CD4-positive, alpha-beta T cell treated with Interleukin-4 for 1 hour (primary cell): Measurements from ENCODE around the gene PBX1.

ENCODE experiments used
- DNase-seq, 2 donors: peaks; one replicate each; pipeline ENCODE4 v3.0.0-alpha.2; 2020 to 2022

The PBX1 gene

GRCh38 chr1:164790081-164790480, 231.1 kb downstream of the PBX1 start:
- no peak for DNase-seq

- no peak for DNase-seq
These were observed 233.5 kb downstream of the PBX1 start for GRCh38 chr1:164792410-164793004.

- DNase-seq = no peak
These were observed 235.4 kb downstream of the PBX1 start for GRCh38 chr1:164794356-164794755.

- DNase-seq = no peak
These were observed 237.9 kb downstream of the PBX1 start for GRCh38 chr1:164796916-164797315.

GRCh38 chr1:164801246-164801731, 242.3 kb downstream of the PBX1 start:
- DNase-seq = no peak

GRCh38 chr1:164801791-164802502, 243.0 kb downstream of the PBX1 start:
- DNase-seq = no peak

GRCh38 chr1:164802529-164803282, 243.7 kb downstream of the PBX1 start:
- DNase-seq = no peak

GRCh38 chr1:164803366-164803765, 244.4 kb downstream of the PBX1 start:
- no peak for DNase-seq

GRCh38 chr1:164804366-164804765, 245.4 kb downstream of the PBX1 start:
- no peak for DNase-seq

GRCh38 chr1:164805399-164805798, 246.4 kb downstream of the PBX1 start:
- DNase-seq = no peak

- no peak for DNase-seq
These were observed 247.5 kb downstream of the PBX1 start for GRCh38 chr1:164806531-164806930.

GRCh38 chr1:164813776-164814175, 254.8 kb downstream of the PBX1 start:
- DNase-seq = no peak

GRCh38 chr1:164821648-164822047, 262.7 kb downstream of the PBX1 start:
- DNase-seq = no peak

GRCh38 chr1:164823486-164824279, 264.7 kb downstream of the PBX1 start:
- DNase-seq = no peak

GRCh38 chr1:164824542-164824941, 265.6 kb downstream of the PBX1 start:
- no peak for DNase-seq

GRCh38 chr1:164830628-164831027, 271.6 kb downstream of the PBX1 start:
- DNase-seq = no peak

GRCh38 chr1:164834641-164835040, 275.7 kb downstream of the PBX1 start:
- no peak for DNase-seq

GRCh38 chr1:164836614-164837018, 277.6 kb downstream of the PBX1 start:
- no peak for DNase-seq

GRCh38 chr1:164838786-164839185, 279.8 kb downstream of the PBX1 start:
- no peak for DNase-seq

- DNase-seq = no peak
These were observed 282.0 kb downstream of the PBX1 start for GRCh38 chr1:164840936-164841335.

- no peak for DNase-seq
These were observed 282.9 kb downstream of the PBX1 start for GRCh38 chr1:164841702-164842465.

- DNase-seq = no peak
These were observed 283.9 kb downstream of the PBX1 start for GRCh38 chr1:164842870-164843269.
